OCI-LY1 (cell line): ENCODE measurements around the gene TNFAIP1.

Source experiments
- H2AFZ ChIP-seq: fragments of 200-600 bp; sonication (generic), shearing (Covaris generic); 2 replicates; pipeline ENCODE4 v1.6.0; 2014; ENCODE audit warnings: antibody characterized with exemption, mild to moderate bottlenecking, low read length
- H3F3A ChIP-seq: fragments of 200-600 bp; sonication (generic), shearing (Covaris generic); 2 replicates; pipeline ENCODE4 v1.6.0; 2014; ENCODE audit warnings: mild to moderate bottlenecking, antibody characterized with exemption, low read length, moderate library complexity; ENCODE audit not compliant: insufficient read depth
- H3K27ac ChIP-seq: fragments of 200-600 bp; sonication (generic); 2 replicates; pipeline ENCODE4 v1.5.1; 2014; ENCODE audit warnings: low read length, mixed run types, mild to moderate bottlenecking, low read depth; ENCODE audit not compliant: poor library complexity, severe bottlenecking
- H3K27me3 ChIP-seq: fragments of 200-600 bp; sonication (generic); 2 replicates; pipeline ENCODE4 v1.6.0; 2014; ENCODE audit warnings: antibody characterized with exemption, mild to moderate bottlenecking, low read length, moderate library complexity; ENCODE audit not compliant: insufficient read depth
- H3K36me3 ChIP-seq: fragments of 200-600 bp; sonication (generic); 2 replicates; pipeline ENCODE4 v1.6.1; 2014; ENCODE audit warnings: mild to moderate bottlenecking, antibody characterized with exemption, low read length, moderate library complexity, mixed read lengths; ENCODE audit not compliant: insufficient read depth
- H3K4me1 ChIP-seq: fragments of 200-600 bp; sonication (generic); 2 replicates; pipeline ENCODE4 v1.5.1; 2014; ENCODE audit warnings: mild to moderate bottlenecking, low read length, moderate library complexity; ENCODE audit not compliant: insufficient read depth, severe bottlenecking
- H3K4me2 ChIP-seq: fragments of 200-600 bp; sonication (generic), shearing (Covaris generic); 2 replicates; pipeline ENCODE4 v1.6.1; 2014; ENCODE audit warnings: low read length
- H3K4me3 ChIP-seq: fragments of 200-600 bp; sonication (generic); 2 replicates; pipeline ENCODE4 v1.5.1; 2014; ENCODE audit warnings: low read length, low read depth, mild to moderate bottlenecking, mixed read lengths; ENCODE audit not compliant: poor library complexity, severe bottlenecking
- H3K79me2 ChIP-seq: fragments of 200-600 bp; shearing (Covaris generic); 2 replicates; pipeline ENCODE4 v1.6.1; 2016; ENCODE audit warnings: mixed run types, low read length, mixed read lengths; ENCODE audit not compliant: insufficient read depth
- H3K9ac ChIP-seq: fragments of 200-600 bp; sonication (generic), shearing (Covaris generic); 2 replicates; pipeline ENCODE4 v1.6.1; 2014; ENCODE audit warnings: mild to moderate bottlenecking, low read length, mixed read lengths
- H3K9me2 ChIP-seq: fragments of 200-600 bp; sonication (generic), shearing (Covaris generic); 2 replicates; pipeline ENCODE4 v1.6.1; 2014; ENCODE audit warnings: low read depth, mild to moderate bottlenecking, low read length, mixed read lengths
- H3K9me3 ChIP-seq: fragments of 200-600 bp; shearing (Covaris generic); 2 replicates; pipeline ENCODE4 v1.6.1; 2014; ENCODE audit warnings: low read length, mixed read lengths
- H4K20me1 ChIP-seq: fragments of 200-600 bp; sonication (generic), shearing (Covaris generic); 2 replicates; pipeline ENCODE4 v1.6.0; 2016; ENCODE audit warnings: mild to moderate bottlenecking, low read length; ENCODE audit not compliant: insufficient read depth
- EZH2 ChIP-seq: fragments of 200-600 bp; sonication (generic), shearing (Covaris generic); IDR thresholded peaks from 2 replicates; pipeline ENCODE4 v1.8.0; 2017; ENCODE audit warnings: borderline replicate concordance, mixed run types, mild to moderate bottlenecking, antibody characterized with exemption, low read length, moderate library complexity, mixed read lengths
- TF ChIP-seq, protein P1 (sequence below): fragments of 200-600 bp; sonication (generic), shearing (Covaris generic); IDR thresholded peaks from 2 replicates; pipeline ENCODE4 v1.5.1; 2017; ENCODE audit warnings: mild to moderate bottlenecking, antibody characterized with exemption, low read length, moderate library complexity, mixed read lengths

Gene TNFAIP1

DNA sequence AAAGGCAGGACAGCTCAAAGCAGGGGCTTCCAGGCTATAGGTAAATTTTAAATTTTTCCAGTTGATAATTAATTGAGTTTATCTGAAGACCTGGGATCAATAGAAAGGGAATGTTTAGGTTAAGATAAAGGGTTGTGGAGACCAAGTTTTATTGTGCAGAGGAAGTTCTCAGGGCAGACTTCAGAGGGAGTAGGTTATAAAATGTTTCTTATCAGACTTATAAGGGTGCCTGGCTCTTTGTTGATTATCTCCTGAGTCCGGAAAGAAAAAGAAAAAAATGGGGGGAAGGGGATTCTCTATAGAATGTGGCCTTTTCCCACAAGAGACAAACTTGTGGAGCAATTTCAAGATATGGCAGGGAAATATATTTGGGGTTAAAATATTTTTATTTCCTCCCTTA lies 54.6 kb downstream of the TNFAIP1 start:
- no peaks in the 10 kb centered on the region for H3K36me3 ChIP-seq
- no peaks in the 10 kb centered on the region for H3F3A ChIP-seq
- H3K9ac ChIP-seq: no peak overlapping the region
- H3K27me3 ChIP-seq: peaks cover 4% of the 10 kb centered on the region; the same call in 1 of the 2 replicates
- H3K79me2 ChIP-seq: no peaks in the 10 kb centered on the region
- H2AFZ ChIP-seq: no peak overlapping the region
- no peak overlapping the region for H3K4me2 ChIP-seq
- H4K20me1 ChIP-seq: no peaks in the 10 kb centered on the region
- H3K4me3 ChIP-seq: no peak overlapping the region
- TF ChIP-seq, protein P1, sequence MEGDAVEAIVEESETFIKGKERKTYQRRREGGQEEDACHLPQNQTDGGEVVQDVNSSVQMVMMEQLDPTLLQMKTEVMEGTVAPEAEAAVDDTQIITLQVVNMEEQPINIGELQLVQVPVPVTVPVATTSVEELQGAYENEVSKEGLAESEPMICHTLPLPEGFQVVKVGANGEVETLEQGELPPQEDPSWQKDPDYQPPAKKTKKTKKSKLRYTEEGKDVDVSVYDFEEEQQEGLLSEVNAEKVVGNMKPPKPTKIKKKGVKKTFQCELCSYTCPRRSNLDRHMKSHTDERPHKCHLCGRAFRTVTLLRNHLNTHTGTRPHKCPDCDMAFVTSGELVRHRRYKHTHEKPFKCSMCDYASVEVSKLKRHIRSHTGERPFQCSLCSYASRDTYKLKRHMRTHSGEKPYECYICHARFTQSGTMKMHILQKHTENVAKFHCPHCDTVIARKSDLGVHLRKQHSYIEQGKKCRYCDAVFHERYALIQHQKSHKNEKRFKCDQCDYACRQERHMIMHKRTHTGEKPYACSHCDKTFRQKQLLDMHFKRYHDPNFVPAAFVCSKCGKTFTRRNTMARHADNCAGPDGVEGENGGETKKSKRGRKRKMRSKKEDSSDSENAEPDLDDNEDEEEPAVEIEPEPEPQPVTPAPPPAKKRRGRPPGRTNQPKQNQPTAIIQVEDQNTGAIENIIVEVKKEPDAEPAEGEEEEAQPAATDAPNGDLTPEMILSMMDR: no peak
- no peak for TF ChIP-seq EZH2
- no peaks in the 10 kb centered on the region for H3K9me3 ChIP-seq
- no peaks in the 10 kb centered on the region for H3K4me1 ChIP-seq
- H3K27ac ChIP-seq: no peak overlapping the region
- H3K9me2 ChIP-seq: no peaks in the 10 kb centered on the region

GRCh38 chr17:28390563-28390962 lies 55.0 kb downstream of the TNFAIP1 start:
- TF ChIP-seq, protein P1: no peak
- no peak for TF ChIP-seq EZH2
- Histone ChIP-seq H3K4me2 (no peak overlapping the region), H3F3A (no peaks in the 10 kb centered on the region)

GRCh38 chr17:28390984-28391383 lies 55.4 kb downstream of the TNFAIP1 start:
- H4K20me1 ChIP-seq: no peaks in the 10 kb centered on the region
- no peak overlapping the region for H2AFZ ChIP-seq
- H3K27me3 ChIP-seq: no peaks in the 10 kb centered on the region
- H3K9me2 ChIP-seq: no peaks in the 10 kb centered on the region
- H3K27ac ChIP-seq: no peak overlapping the region
- no peaks in the 10 kb centered on the region for H3K79me2 ChIP-seq
- no peak overlapping the region for H3K9ac ChIP-seq
- no peaks in the 10 kb centered on the region for H3K4me1 ChIP-seq
- no peak for TF ChIP-seq EZH2
- TF ChIP-seq, protein P1: no peak
- H3K4me2 ChIP-seq: no peak overlapping the region
- no peaks in the 10 kb centered on the region for H3K36me3 ChIP-seq
- H3K4me3 ChIP-seq: no peak overlapping the region
- no peaks in the 10 kb centered on the region for H3K9me3 ChIP-seq
- no peaks in the 10 kb centered on the region for H3F3A ChIP-seq

More at GRCh38 chr17:28390563-28390962, 55.0 kb downstream of the TNFAIP1 start:
- Histone ChIP-seq H3K4me3 (no peak overlapping the region), H3K27ac (no peak overlapping the region), H3K4me1 (no peaks in the 10 kb centered on the region), H3K9ac (no peak overlapping the region), H3K9me2 (no peaks in the 10 kb centered on the region), H3K9me3 (no peaks in the 10 kb centered on the region), H3K27me3 (peaks cover under 1% of the 10 kb centered on the region; the same call in 1 of the 2 replicates), H4K20me1 (no peaks in the 10 kb centered on the region), H3K36me3 (no peaks in the 10 kb centered on the region), H3K79me2 (no peaks in the 10 kb centered on the region), H2AFZ (no peak overlapping the region)
